Spinal cord (tissue), 10 donors: ENCODE results near the gene MKLN1. TPM values are rescaled to one million over a fixed set of nuclear protein-coding genes. Genes with fewer than 3 reads are reported as not detected.
"Not testable (repeated sequence)": the region's sequence is repeated elsewhere in the genome, so short reads cannot be mapped to it uniquely, and the experiment has no call there.

ENCODE experiments used
- DNase-seq, 6 donors: peaks; one replicate each; pipeline versions ENCODE4 v3.0.0 to v3.0.0-alpha.2; 2013 to 2015; ENCODE audit warnings: low spot score in 6 of 6, low read depth in 4 of 6
- H3K27ac ChIP-seq: one replicate; pipeline ENCODE4 v1.5.1; 2013; ENCODE audit warnings: low read depth, low read length, control low read depth
- H3K27me3 ChIP-seq: one replicate; pipeline ENCODE4 v1.6.1; 2013; ENCODE audit warnings: low read length; ENCODE audit not compliant: control insufficient read depth, insufficient read depth
- H3K36me3 ChIP-seq: one replicate; pipeline ENCODE4 v1.6.1; 2013; ENCODE audit warnings: low read length; ENCODE audit not compliant: control insufficient read depth, insufficient read depth
- H3K4me1 ChIP-seq: one replicate; pipeline ENCODE4 v1.6.1; 2013; ENCODE audit warnings: low read length; ENCODE audit not compliant: control insufficient read depth, insufficient read depth
- H3K4me3 ChIP-seq: one replicate; pipeline ENCODE4 v1.5.1; 2013; ENCODE audit warnings: low read depth, low read length, control low read depth
- H3K9me3 ChIP-seq: one replicate; pipeline ENCODE4 v1.6.1; 2013; ENCODE audit warnings: low read length; ENCODE audit not compliant: control insufficient read depth, insufficient read depth
- WGBS: methylation state at CpG from one replicate; pipeline ENCODE4 v1.1.5; 2013; ENCODE audit warnings: missing lambda C conversion rate; ENCODE audit not compliant: insufficient coverage; 5-methylcytosine and 5-hydroxymethylcytosine counted together
- polyA plus RNA-seq, 2 donors: library from polyadenylated mRNA; unstranded; fragments of 120-200 nt; gene quantifications; one replicate each; pipeline ENCODE4 v1.2.1, GENCODE V29; 2013; ENCODE audit not compliant: insufficient read length in 2 of 2
- total RNA-seq, 2 donors: library from RNA; depleted of rRNA in 1 of 2; stranded (reverse); fragments of 120-200 nt in 1 of 2; fragments of >200 nt in 1 of 2; gene quantifications; one replicate each; pipeline versions ENCODE4 v1.2.3 to v1.2.4, GENCODE V29; 2013 to 2014
- donor health status: healthy.

The MKLN1 gene
- total and polyA plus RNA-seq, 4 donors, result 13.6 to 69.4 (median 36.6) TPM

- Histone ChIP-seq H3K4me1 (peaks cover 3% of the 10 kb centered on the region), H3K9me3 (no peaks in the 10 kb centered on the region), H3K27ac (peak overlapping the region; percentile 99), H3K4me3 (peak overlapping the region; percentile 97), H3K36me3 (no peaks in the 10 kb centered on the region), H3K27me3 (no peaks in the 10 kb centered on the region)
- 3% methylated on average over 13 of the region's 14 CpGs for WGBS
- DNase-seq, result peak in 3 of 6 donors; percentile 26 to 79 (median 75)
Measured at GRCh38 chr7:131327049-131327625, 539 bp upstream of the MKLN1 start.

- Histone ChIP-seq H3K4me3 (peak overlapping the region; percentile 97), H3K9me3 (no peaks in the 10 kb centered on the region), H3K4me1 (peaks cover 3% of the 10 kb centered on the region), H3K36me3 (peaks cover 5% of the 10 kb centered on the region), H3K27ac (peak overlapping the region; percentile 99), H3K27me3 (no peaks in the 10 kb centered on the region)
- WGBS, result 0% methylated on average over 11 of the region's 20 CpGs
- peak in 2 of 6 donors; percentile 44 to 58 for DNase-seq
Measured at GRCh38 chr7:131328377-131329175, 900 bp downstream of the MKLN1 start.

- peak overlapping the region; percentile 99 for H3K27ac ChIP-seq
- H3K27me3 ChIP-seq, result no peaks in the 10 kb centered on the region
- peaks cover 5% of the 10 kb centered on the region for H3K36me3 ChIP-seq
- peaks cover 3% of the 10 kb centered on the region for H3K4me1 ChIP-seq
- 50% methylated on average over 1 of the region's 1 CpG for WGBS
- DNase-seq, result peak in 1 of 6 donors; percentile 33
- peak overlapping the region; percentile 97 for H3K4me3 ChIP-seq
- H3K9me3 ChIP-seq, result no peaks in the 10 kb centered on the region
Measured at GRCh38 chr7:131329176-131329570, 1.5 kb downstream of the MKLN1 start.

- Histone ChIP-seq H3K4me3 (no peak overlapping the region), H3K27me3 (no peaks in the 10 kb centered on the region), H3K4me1 (peaks cover 3% of the 10 kb centered on the region), H3K9me3 (no peaks in the 10 kb centered on the region), H3K36me3 (peaks cover 5% of the 10 kb centered on the region), H3K27ac (peak overlapping the region; percentile 13)
- DNase-seq, result no peak
- no CpG with 5 or more reads among the region's 4 CpGs for WGBS
Measured at GRCh38 chr7:131330299-131330698, 2.6 kb downstream of the MKLN1 start.

GRCh38 chr7:131331806-131332205 lies 4.1 kb downstream of the MKLN1 start:
- H3K9me3 ChIP-seq, result peaks cover 3% of the 10 kb centered on the region
- H3K36me3 ChIP-seq, result peaks cover 5% of the 10 kb centered on the region
- no peak for DNase-seq
- H3K27ac ChIP-seq, result no peak overlapping the region
- no CpG with 5 or more reads among the region's 1 CpG for WGBS
- no peak overlapping the region for H3K4me3 ChIP-seq
- H3K4me1 ChIP-seq, result peaks cover 3% of the 10 kb centered on the region
- no peaks in the 10 kb centered on the region for H3K27me3 ChIP-seq

GRCh38 chr7:131332729-131333128 lies 5.1 kb downstream of the MKLN1 start:
- not testable (repeated sequence) for H3K4me3 ChIP-seq, H3K9me3 ChIP-seq, H3K27me3 ChIP-seq, H3K27ac ChIP-seq, H3K36me3 ChIP-seq, DNase-seq, H3K4me1 ChIP-seq
- 94% methylated on average over 6 of the region's 6 CpGs for WGBS

DNA sequence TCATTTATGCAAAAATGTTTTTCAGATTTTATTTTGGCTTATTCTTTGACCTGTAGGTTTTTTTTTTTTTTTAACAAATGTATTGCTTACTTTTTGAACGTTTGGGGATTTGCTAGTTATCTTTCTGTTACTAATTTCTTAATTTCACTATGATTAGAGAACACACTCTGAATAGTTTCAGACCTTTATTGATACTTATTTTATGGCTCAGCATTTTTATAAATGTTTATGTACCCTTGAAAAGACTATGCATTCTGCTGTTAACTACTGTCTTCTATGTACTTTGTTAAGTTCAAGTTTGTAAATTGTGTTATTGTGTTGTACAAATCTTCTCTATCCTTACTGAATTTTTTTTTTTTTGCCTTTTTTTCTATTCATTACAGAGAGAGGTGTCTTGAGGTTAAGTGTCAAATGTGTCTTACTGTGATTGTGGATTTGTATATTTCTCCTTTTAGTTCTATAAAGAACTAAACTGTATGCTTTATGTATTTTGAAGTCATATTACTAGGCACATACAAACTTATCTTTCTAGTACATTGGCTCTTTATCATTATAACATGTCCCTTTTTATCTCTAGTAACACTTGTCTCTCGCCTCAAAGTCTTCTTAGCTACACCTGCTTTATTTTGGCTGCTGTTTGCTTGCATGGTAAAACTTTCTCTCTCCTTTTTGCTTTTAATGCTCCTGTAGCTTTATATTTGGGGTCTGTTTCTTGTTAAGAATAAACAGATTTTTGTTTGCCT lies 8.1 kb downstream of the MKLN1 start:
- no peak overlapping the region for H3K27ac ChIP-seq
- H3K4me3 ChIP-seq, result no peak overlapping the region
- peaks cover 5% of the 10 kb centered on the region for H3K36me3 ChIP-seq
- no peaks in the 10 kb centered on the region for H3K27me3 ChIP-seq
- WGBS, result no CpG with 5 or more reads among the region's 2 CpGs
- no peak for DNase-seq
- H3K4me1 ChIP-seq, result no peaks in the 10 kb centered on the region
- peaks cover 5% of the 10 kb centered on the region for H3K9me3 ChIP-seq

DNA sequence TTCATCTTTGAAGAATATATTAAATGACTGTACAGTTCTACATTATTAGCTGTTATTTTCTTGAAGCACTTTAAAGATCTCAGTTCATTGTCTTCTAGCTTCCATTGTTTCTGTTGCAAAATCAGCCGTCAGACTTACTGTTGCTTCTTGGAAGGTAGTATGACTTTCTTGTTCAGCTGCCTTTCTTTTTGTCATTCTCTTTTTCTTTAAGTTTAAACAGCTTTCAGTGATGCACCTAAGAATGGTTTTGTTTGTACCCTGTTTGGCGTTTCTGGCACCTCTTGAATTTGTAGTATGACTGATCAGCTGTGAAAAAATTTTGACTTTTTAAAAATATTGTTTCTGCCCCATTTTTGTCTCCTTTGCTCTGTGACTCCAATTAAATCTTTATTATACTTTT lies 9.3 kb downstream of the MKLN1 start:
- WGBS, result no CpG with 5 or more reads among the region's 2 CpGs
- peak in 1 of 6 donors; percentile 27 for DNase-seq
- Histone ChIP-seq H3K4me3 (no peak overlapping the region), H3K36me3 (peaks cover 5% of the 10 kb centered on the region), H3K27me3 (no peaks in the 10 kb centered on the region), H3K27ac (no peak overlapping the region), H3K4me1 (no peaks in the 10 kb centered on the region), H3K9me3 (peaks cover 5% of the 10 kb centered on the region)

DNA sequence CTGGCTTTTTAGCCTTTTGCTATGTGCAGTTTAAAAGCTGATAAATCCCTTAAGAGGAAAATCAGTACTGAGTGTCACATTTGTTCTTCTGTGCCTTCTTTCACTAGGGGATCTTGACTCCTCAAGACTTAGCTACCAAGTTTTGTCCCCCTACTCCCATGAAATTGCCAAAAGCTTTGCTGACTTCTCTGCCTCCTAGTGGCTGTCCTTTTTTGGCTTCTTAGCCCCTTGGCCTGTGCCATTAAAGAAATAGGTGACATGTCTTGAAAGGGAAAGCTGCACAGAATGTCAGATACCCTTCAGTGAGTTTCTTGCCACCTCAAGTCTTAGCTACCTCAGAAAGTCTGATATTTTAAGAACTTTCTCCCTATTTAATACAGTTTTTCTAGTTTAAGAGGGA lies 10.5 kb downstream of the MKLN1 start:
- no peak overlapping the region for H3K27ac ChIP-seq
- peaks cover 5% of the 10 kb centered on the region for H3K9me3 ChIP-seq
- no peaks in the 10 kb centered on the region for H3K4me1 ChIP-seq
- H3K36me3 ChIP-seq, result no peaks in the 10 kb centered on the region
- no peaks in the 10 kb centered on the region for H3K27me3 ChIP-seq
- H3K4me3 ChIP-seq, result no peak overlapping the region
- DNase-seq, result no peak
